Glutamatergic neuron (in vitro differentiated cells): ENCODE measurements around the gene IGFBP4. TPM values are rescaled to one million over a fixed set of nuclear protein-coding genes. Genes with fewer than 3 reads are reported as not detected.

Experiments used
- DNase-seq: peaks from one replicate; pipeline ENCODE4 v3.0.0; 2022
- H3K27ac Mint-ChIP-seq: one replicate; pipeline ENCODE4 v1.8.0; 2020; ENCODE audit warnings: mild to moderate bottlenecking, mixed read lengths, inconsistent platforms; ENCODE audit not compliant: unreplicated experiment
- H3K27me3 Mint-ChIP-seq: one replicate; pipeline ENCODE4 v1.8.0; 2020; ENCODE audit warnings: mild to moderate bottlenecking, moderate library complexity, mixed read lengths, inconsistent platforms; ENCODE audit not compliant: unreplicated experiment
- H3K36me3 Mint-ChIP-seq: one replicate; pipeline ENCODE4 v1.8.0; 2020; ENCODE audit warnings: mild to moderate bottlenecking, mixed read lengths, inconsistent platforms; ENCODE audit not compliant: unreplicated experiment
- H3K4me1 Mint-ChIP-seq: one replicate; pipeline ENCODE4 v1.8.0; 2020; ENCODE audit warnings: mild to moderate bottlenecking, low read depth, mixed read lengths, inconsistent platforms; ENCODE audit not compliant: unreplicated experiment
- H3K4me3 Mint-ChIP-seq: one replicate; pipeline ENCODE4 v1.8.0; 2020; ENCODE audit warnings: mild to moderate bottlenecking, mixed read lengths, inconsistent platforms; ENCODE audit not compliant: unreplicated experiment
- H3K9me3 Mint-ChIP-seq: one replicate; pipeline ENCODE4 v1.8.0; 2020; ENCODE audit warnings: mild to moderate bottlenecking, moderate library complexity, mixed read lengths, inconsistent platforms; ENCODE audit not compliant: unreplicated experiment
- total RNA-seq: library from RNA; stranded (reverse); fragmentation: NEBNext Ultra II Directional; extraction: Animal tissue kit (Norgen Biotek cat#: 25700); gene quantifications from one replicate; pipeline ENCODE4 v1.2.1, GENCODE V29; 2021; ENCODE audit not compliant: unreplicated experiment
- TF ChIP-seq, protein P1 (sequence below): fragments of 200-600 bp; sonication (generic); IDR thresholded peaks from one replicate; pipeline ENCODE4 v1.5.0; 2021; ENCODE audit not compliant: partially characterized antibody, unreplicated experiment

Gene IGFBP4
- total RNA-seq, 1 donor from 2014 or later: 1.9 TPM

DNA sequence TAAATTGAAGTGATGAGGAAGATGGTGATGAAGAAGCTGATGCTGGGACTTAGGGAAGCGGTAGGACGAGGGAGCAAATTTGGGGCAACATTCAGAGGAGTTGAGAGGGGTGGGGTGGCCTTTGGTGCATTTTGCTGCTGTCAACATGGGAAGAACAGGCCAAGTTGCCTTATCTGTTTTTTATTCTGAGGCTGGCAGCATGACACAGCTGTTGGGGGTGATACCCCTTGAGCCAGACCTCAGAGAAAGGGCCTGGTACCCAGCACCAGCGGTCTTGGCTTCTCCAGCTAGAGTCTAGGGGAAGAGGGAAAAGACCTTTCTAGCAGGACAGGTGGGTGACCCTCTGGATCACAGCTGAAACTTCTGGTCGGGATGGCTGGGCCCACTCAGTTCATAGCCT, 4.6 kb downstream of the IGFBP4 start:
- DNase-seq: no peak
- no peak overlapping the region for H3K4me3 Mint-ChIP-seq
- H3K27ac Mint-ChIP-seq: no peak overlapping the region
- no peaks in the 10 kb centered on the region for H3K36me3 Mint-ChIP-seq
- H3K4me1 Mint-ChIP-seq: peaks cover 7% of the 10 kb centered on the region
- H3K9me3 Mint-ChIP-seq: peaks cover 5% of the 10 kb centered on the region
- TF ChIP-seq, protein P1, sequence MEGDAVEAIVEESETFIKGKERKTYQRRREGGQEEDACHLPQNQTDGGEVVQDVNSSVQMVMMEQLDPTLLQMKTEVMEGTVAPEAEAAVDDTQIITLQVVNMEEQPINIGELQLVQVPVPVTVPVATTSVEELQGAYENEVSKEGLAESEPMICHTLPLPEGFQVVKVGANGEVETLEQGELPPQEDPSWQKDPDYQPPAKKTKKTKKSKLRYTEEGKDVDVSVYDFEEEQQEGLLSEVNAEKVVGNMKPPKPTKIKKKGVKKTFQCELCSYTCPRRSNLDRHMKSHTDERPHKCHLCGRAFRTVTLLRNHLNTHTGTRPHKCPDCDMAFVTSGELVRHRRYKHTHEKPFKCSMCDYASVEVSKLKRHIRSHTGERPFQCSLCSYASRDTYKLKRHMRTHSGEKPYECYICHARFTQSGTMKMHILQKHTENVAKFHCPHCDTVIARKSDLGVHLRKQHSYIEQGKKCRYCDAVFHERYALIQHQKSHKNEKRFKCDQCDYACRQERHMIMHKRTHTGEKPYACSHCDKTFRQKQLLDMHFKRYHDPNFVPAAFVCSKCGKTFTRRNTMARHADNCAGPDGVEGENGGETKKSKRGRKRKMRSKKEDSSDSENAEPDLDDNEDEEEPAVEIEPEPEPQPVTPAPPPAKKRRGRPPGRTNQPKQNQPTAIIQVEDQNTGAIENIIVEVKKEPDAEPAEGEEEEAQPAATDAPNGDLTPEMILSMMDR: no peak
- H3K27me3 Mint-ChIP-seq: peaks cover 12% of the 10 kb centered on the region

DNA sequence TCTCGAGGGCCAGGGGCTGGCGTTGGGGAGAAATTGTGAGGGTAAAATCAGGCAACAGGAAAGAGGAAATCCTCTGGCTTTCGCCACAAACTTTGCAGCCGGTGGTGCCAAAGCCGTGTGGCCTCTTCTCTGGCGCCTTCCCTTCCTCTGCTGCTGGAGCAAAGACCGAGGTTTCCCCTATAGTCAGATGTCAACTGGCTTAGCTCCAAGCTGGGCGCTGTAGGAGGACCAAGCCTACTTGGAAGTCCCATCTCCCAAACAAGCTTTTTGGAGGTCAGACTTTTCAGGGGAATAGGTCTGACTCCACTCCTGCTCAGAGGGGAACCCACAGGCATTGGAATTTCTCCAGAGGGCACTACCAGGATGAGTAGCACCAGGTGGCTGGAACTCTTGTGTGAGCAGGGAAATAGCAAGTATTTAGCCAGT, 5.0 kb downstream of the IGFBP4 start:
- Mint-ChIP-seq H3K4me3 (no peak overlapping the region), H3K27me3 (peaks cover 12% of the 10 kb centered on the region), H3K27ac (no peak overlapping the region), H3K4me1 (peaks cover 11% of the 10 kb centered on the region), H3K9me3 (peaks cover 5% of the 10 kb centered on the region), H3K36me3 (no peaks in the 10 kb centered on the region)
- DNase-seq: no peak
- TF ChIP-seq, protein P1: no peak

DNA sequence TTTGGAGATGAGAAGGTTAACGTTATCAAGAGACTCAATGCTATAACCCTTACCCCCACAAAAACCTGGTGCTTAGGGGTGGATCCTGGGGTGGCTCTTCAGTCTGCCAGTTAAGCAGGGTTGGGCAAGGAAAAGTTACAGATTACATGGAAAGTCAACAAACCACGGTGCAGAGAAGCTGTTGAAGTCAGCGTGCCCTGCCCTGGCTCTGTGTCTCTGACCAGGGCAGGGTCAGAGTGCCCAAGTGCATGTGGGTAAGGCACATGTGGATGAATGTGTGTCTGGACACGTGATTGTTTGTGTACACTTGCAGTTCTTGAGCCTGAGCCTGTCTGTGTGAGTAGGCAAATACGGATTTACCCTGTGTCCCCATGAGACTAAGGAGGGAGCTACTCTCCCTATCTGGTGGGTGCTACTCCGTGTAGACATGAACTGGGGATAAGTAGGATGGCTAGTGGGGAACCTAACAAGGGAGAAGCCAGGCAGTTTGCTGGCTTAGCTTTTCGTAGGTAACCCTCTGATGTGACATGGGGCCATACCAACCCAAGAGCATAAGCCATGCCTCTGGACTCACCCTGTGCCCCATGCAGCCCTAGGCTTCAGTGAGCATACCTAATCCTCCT, 5.5 kb downstream of the IGFBP4 start:
- no peak for DNase-seq
- peaks cover 5% of the 10 kb centered on the region for H3K9me3 Mint-ChIP-seq
- H3K4me1 Mint-ChIP-seq: peaks cover 11% of the 10 kb centered on the region
- peaks cover 12% of the 10 kb centered on the region for H3K27me3 Mint-ChIP-seq
- no peak overlapping the region for H3K4me3 Mint-ChIP-seq
- H3K27ac Mint-ChIP-seq: no peak overlapping the region
- TF ChIP-seq, protein P1: no peak
- H3K36me3 Mint-ChIP-seq: no peaks in the 10 kb centered on the region

DNA sequence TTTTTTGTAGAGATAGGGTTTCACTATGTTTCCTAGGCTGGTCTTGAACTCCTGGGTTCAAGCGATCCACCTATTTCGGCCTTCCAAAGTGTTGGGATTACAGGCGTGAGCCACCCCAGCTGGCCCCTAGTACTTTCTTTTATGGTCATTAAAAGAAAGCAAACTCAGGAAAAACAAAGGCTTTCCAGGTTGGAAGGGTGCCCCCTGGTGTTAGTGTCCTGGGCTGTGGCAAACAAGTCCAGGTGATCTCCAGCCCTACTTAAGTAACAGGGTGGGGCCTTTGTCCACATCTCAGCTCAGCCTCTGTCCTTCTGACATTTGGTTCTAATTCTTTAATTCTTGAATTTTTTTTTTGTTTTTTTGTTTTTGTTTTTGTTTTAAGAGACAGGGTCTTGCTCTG, 6.9 kb downstream of the IGFBP4 start:
- peaks cover under 1% of the 10 kb centered on the region for H3K27me3 Mint-ChIP-seq
- TF ChIP-seq, protein P1: peak; percentile 43
- H3K27ac Mint-ChIP-seq: no peak overlapping the region
- no peak overlapping the region for H3K4me3 Mint-ChIP-seq
- DNase-seq: no peak
- H3K36me3 Mint-ChIP-seq: no peaks in the 10 kb centered on the region
- H3K4me1 Mint-ChIP-seq: peaks cover 8% of the 10 kb centered on the region
- peaks cover 4% of the 10 kb centered on the region for H3K9me3 Mint-ChIP-seq

DNA sequence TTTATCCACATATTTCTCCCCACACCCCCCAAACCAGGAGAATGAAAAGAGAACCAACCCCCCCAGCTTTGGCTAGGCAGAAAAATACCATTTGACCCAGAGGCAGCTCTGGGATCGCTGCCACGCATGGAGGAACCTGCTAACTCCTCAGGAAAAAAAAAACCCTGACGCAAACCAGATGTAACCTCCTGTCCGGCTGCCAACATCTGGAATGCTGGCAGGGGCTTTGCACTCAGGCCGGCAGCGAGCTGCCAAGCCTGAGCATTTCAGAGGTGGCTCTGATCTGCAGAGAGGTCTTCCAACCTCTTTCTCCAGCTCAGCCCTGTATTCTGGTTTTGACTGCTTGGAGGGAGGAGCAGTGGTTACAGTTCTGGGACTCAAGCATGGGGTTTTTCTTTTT, 8.2 kb downstream of the IGFBP4 start:
- Mint-ChIP-seq H3K27me3 (no peaks in the 10 kb centered on the region), H3K27ac (no peak overlapping the region), H3K4me1 (peaks cover 8% of the 10 kb centered on the region), H3K4me3 (no peak overlapping the region), H3K9me3 (peaks cover 4% of the 10 kb centered on the region), H3K36me3 (no peaks in the 10 kb centered on the region)
- no peak for DNase-seq
- TF ChIP-seq, protein P1: no peak
